Measurements from ENCODE around the gene PIPOX. TPM values are rescaled to one million over a fixed set of nuclear protein-coding genes. Genes with fewer than 3 reads are reported as not detected.

PIPOX gene
- total RNA-seq, 2 experiments from 2014 or later: 3.0 TPM

- Mint-ChIP-seq H3K27ac (no peak overlapping the region), H3K4me1 (ENCODE audit: low read depth) (peaks cover 6% of the 10 kb centered on the region), H3K4me3 (no peak overlapping the region), H3K9me3 (no peaks in the 10 kb centered on the region), H3K27me3 (peaks cover 43% of the 10 kb centered on the region), H3K36me3 (ENCODE audit: low read depth) (no peaks in the 10 kb centered on the region)
- POLR2A ChIA-PET: interaction anchor here (0.9 kb wide), 1 partner anchor 70 kb away, joined by 3 read pairs; no protein-coding TSS in a partner anchor
- no peak for TF ChIP-seq CTCF (IDR thresholded peaks at IDR 0.05)
- intact Hi-C loops (cut with micrococcal nuclease): no loop called here
- ATAC-seq (no peak), DNase-seq (no peak)
- CTCF ChIA-PET: interaction anchor here (1.6 kb wide), 1 partner anchor 56 kb away, joined by 5 read pairs; no protein-coding TSS in a partner anchor
Observed at GRCh38 chr17:29022074-29022473, 20.9 kb upstream of the PIPOX start.

- Mint-ChIP-seq H3K27me3 (peaks cover 34% of the 10 kb centered on the region), H3K4me3 (no peak overlapping the region), H3K36me3 (ENCODE audit: low read depth) (no peaks in the 10 kb centered on the region), H3K27ac (no peak overlapping the region), H3K4me1 (ENCODE audit: low read depth) (peaks cover 3% of the 10 kb centered on the region), H3K9me3 (no peaks in the 10 kb centered on the region)
- ChIA-PET POLR2A (interaction anchor here (0.5 kb wide), 1 partner anchor 234 kb away, joined by 3 read pairs; no protein-coding TSS in a partner anchor), CTCF (interaction anchor here (1.1 to 1.2 kb wide), 2 partner anchors 13 to 92 kb away, joined by 3 to 4 read pairs; no protein-coding TSS in a partner anchor)
- DNase-seq (no peak), ATAC-seq (no peak)
- TF ChIP-seq CTCF (IDR thresholded peaks at IDR 0.05): no peak
- intact Hi-C loops (cut with micrococcal nuclease): no loop called here
Observed at GRCh38 chr17:29024316-29024952, 18.5 kb upstream of the PIPOX start.

GRCh38 chr17:29031488-29031887, 11.5 kb upstream of the PIPOX start:
- Mint-ChIP-seq H3K27me3 (peaks cover 38% of the 10 kb centered on the region), H3K9me3 (peaks cover 5% of the 10 kb centered on the region), H3K4me3 (no peak overlapping the region), H3K27ac (no peak overlapping the region), H3K4me1 (ENCODE audit: low read depth) (no peaks in the 10 kb centered on the region), H3K36me3 (ENCODE audit: low read depth) (no peaks in the 10 kb centered on the region)
- DNase-seq (no peak), ATAC-seq (no peak)
- intact Hi-C loops (cut with micrococcal nuclease): no loop called here
- ChIA-PET CTCF (interaction anchor here (3.6 kb wide), 1 partner anchor 86 kb away, joined by 11 read pairs; no protein-coding TSS in a partner anchor), POLR2A (no interaction called here)
- no peak for TF ChIP-seq CTCF (IDR thresholded peaks at IDR 0.05)

GRCh38 chr17:29032013-29032856, 10.7 kb upstream of the PIPOX start:
- peaks cover 34% of the 10 kb centered on the region for H3K27me3 Mint-ChIP-seq
- ChIA-PET POLR2A (no interaction called here), CTCF (interaction anchor here (1.1 to 3.6 kb wide), 2 partner anchors 79 to 85 kb away, joined by 3 to 11 read pairs; no protein-coding TSS in a partner anchor)
- TF ChIP-seq CTCF (IDR thresholded peaks at IDR 0.05): no peak
- DNase-seq (no peak), ATAC-seq (no peak)
- no peaks in the 10 kb centered on the region for H3K36me3 Mint-ChIP-seq (ENCODE audit: low read depth)
- H3K4me1 Mint-ChIP-seq (ENCODE audit: low read depth): no peaks in the 10 kb centered on the region
- no peak overlapping the region for H3K27ac Mint-ChIP-seq
- H3K9me3 Mint-ChIP-seq: peaks cover 5% of the 10 kb centered on the region
- no peak overlapping the region for H3K4me3 Mint-ChIP-seq
- intact Hi-C loops (cut with micrococcal nuclease): no loop called here

GRCh38 chr17:29032857-29033197, 10.1 kb upstream of the PIPOX start:
- ChIA-PET CTCF (interaction anchor here (1.1 to 3.6 kb wide), 4 partner anchors 67 to 84 kb away, joined by 3 to 11 read pairs (median 7); no protein-coding TSS in a partner anchor), POLR2A (no interaction called here)
- no peaks in the 10 kb centered on the region for H3K4me1 Mint-ChIP-seq (ENCODE audit: low read depth)
- peaks cover 5% of the 10 kb centered on the region for H3K9me3 Mint-ChIP-seq
- no peaks in the 10 kb centered on the region for H3K36me3 Mint-ChIP-seq (ENCODE audit: low read depth)
- DNase-seq (no peak), ATAC-seq (no peak)
- no peak overlapping the region for H3K27ac Mint-ChIP-seq
- H3K4me3 Mint-ChIP-seq: no peak overlapping the region
- H3K27me3 Mint-ChIP-seq: peaks cover 32% of the 10 kb centered on the region
- intact Hi-C loops (cut with micrococcal nuclease): no loop called here
- TF ChIP-seq CTCF (IDR thresholded peaks at IDR 0.05): no peak
